Ectodermal cell (in vitro differentiated cells): ENCODE measurements around the gene LDLR.

Experiments
- H3K27ac ChIP-seq: 2 replicates; pipeline ENCODE4 v1.7.0; 2013; ENCODE audit warnings: mild to moderate bottlenecking, low read depth, low read length; ENCODE audit not compliant: insufficient read depth, poor library complexity, severe bottlenecking
- H3K27me3 ChIP-seq: 2 replicates; pipeline ENCODE4 v1.7.0; 2013; ENCODE audit warnings: mild to moderate bottlenecking, low read length; ENCODE audit not compliant: insufficient read depth, control insufficient read depth, poor library complexity, severe bottlenecking
- H3K36me3 ChIP-seq: one replicate; pipeline ENCODE4 v1.7.0; 2013; ENCODE audit warnings: low read length; ENCODE audit not compliant: control insufficient read depth, insufficient read depth
- H3K4me1 ChIP-seq: one replicate; pipeline ENCODE4 v1.7.0; 2013; ENCODE audit warnings: low read length; ENCODE audit not compliant: control insufficient read depth, insufficient read depth
- H3K4me3 ChIP-seq: 2 replicates; pipeline ENCODE4 v1.7.0; 2013; ENCODE audit warnings: low read depth, low read length, control low read depth; ENCODE audit not compliant: insufficient read depth
- H3K9me3 ChIP-seq: 2 replicates; pipeline ENCODE4 v1.7.0; 2013; ENCODE audit warnings: mild to moderate bottlenecking, low read length, moderate library complexity; ENCODE audit not compliant: control insufficient read depth
- WGBS, 2 experiments: methylation state at CpG; one replicate each; pipeline ENCODE4 v1.1.7; 2013; ENCODE audit warnings: missing lambda C conversion rate in 2 of 2; 5-methylcytosine and 5-hydroxymethylcytosine counted together

LDLR gene

GRCh38 chr19:11054200-11054599, 35.1 kb upstream of the LDLR start:
- peaks cover 19% of the 10 kb centered on the region for H3K36me3 ChIP-seq
- no peak overlapping the region for H3K4me3 ChIP-seq
- no peak overlapping the region for H3K27ac ChIP-seq
- no peaks in the 10 kb centered on the region for H3K4me1 ChIP-seq
- WGBS, 2 experiments, result 88 to 91% methylated on average over 8 of the region's 8 CpGs
- H3K9me3 ChIP-seq, result no peaks in the 10 kb centered on the region
- no peaks in the 10 kb centered on the region for H3K27me3 ChIP-seq

- Histone ChIP-seq H3K36me3 (peaks cover 17% of the 10 kb centered on the region), H3K4me1 (no peaks in the 10 kb centered on the region), H3K9me3 (no peaks in the 10 kb centered on the region), H3K27ac (peak overlapping the region; percentile 16), H3K27me3 (no peaks in the 10 kb centered on the region), H3K4me3 (no peak overlapping the region)
- 95 to 97% methylated on average over 8 of the region's 8 CpGs for WGBS, 2 experiments
Measured at GRCh38 chr19:11054628-11055027, 34.6 kb upstream of the LDLR start.

GRCh38 chr19:11058246-11059030, 30.8 kb upstream of the LDLR start:
- peaks cover 24% of the 10 kb centered on the region for H3K36me3 ChIP-seq
- no peak overlapping the region for H3K27ac ChIP-seq
- no peaks in the 10 kb centered on the region for H3K27me3 ChIP-seq
- 93 to 94% methylated on average over 34 of the region's 34 CpGs for WGBS, 2 experiments
- no peaks in the 10 kb centered on the region for H3K4me1 ChIP-seq
- no peak overlapping the region for H3K4me3 ChIP-seq
- no peaks in the 10 kb centered on the region for H3K9me3 ChIP-seq

- 96% methylated on average over 43 of the region's 43 CpGs for WGBS, 2 experiments
- peaks cover 24% of the 10 kb centered on the region for H3K36me3 ChIP-seq
- H3K9me3 ChIP-seq, result no peaks in the 10 kb centered on the region
- H3K4me1 ChIP-seq, result no peaks in the 10 kb centered on the region
- H3K4me3 ChIP-seq, result no peak overlapping the region
- no peaks in the 10 kb centered on the region for H3K27me3 ChIP-seq
- no peak overlapping the region for H3K27ac ChIP-seq
Measured at GRCh38 chr19:11059511-11060358, 29.5 kb upstream of the LDLR start.

GRCh38 chr19:11061952-11062351, 27.3 kb upstream of the LDLR start:
- no peaks in the 10 kb centered on the region for H3K4me1 ChIP-seq
- H3K27ac ChIP-seq, result no peak overlapping the region
- H3K36me3 ChIP-seq, result peaks cover 32% of the 10 kb centered on the region
- WGBS, 2 experiments, result 95 to 96% methylated on average over 14 of the region's 14 CpGs
- no peaks in the 10 kb centered on the region for H3K27me3 ChIP-seq
- no peak overlapping the region for H3K4me3 ChIP-seq
- no peaks in the 10 kb centered on the region for H3K9me3 ChIP-seq

GRCh38 chr19:11063434-11063833, 25.8 kb upstream of the LDLR start:
- WGBS, 2 experiments, result 88 to 96% methylated on average over 3 of the region's 3 CpGs
- no peaks in the 10 kb centered on the region for H3K4me1 ChIP-seq
- H3K27ac ChIP-seq, result no peak overlapping the region
- H3K27me3 ChIP-seq, result no peaks in the 10 kb centered on the region
- no peaks in the 10 kb centered on the region for H3K9me3 ChIP-seq
- peaks cover 35% of the 10 kb centered on the region for H3K36me3 ChIP-seq
- no peak overlapping the region for H3K4me3 ChIP-seq

- WGBS, 2 experiments, result 90 to 92% methylated on average over 10 of the region's 10 CpGs
- H3K27ac ChIP-seq, result no peak overlapping the region
- H3K4me1 ChIP-seq, result no peaks in the 10 kb centered on the region
- H3K9me3 ChIP-seq, result no peaks in the 10 kb centered on the region
- H3K4me3 ChIP-seq, result no peak overlapping the region
- H3K36me3 ChIP-seq, result peaks cover 31% of the 10 kb centered on the region
- no peaks in the 10 kb centered on the region for H3K27me3 ChIP-seq
Measured at GRCh38 chr19:11064831-11065303, 24.4 kb upstream of the LDLR start.

- Histone ChIP-seq H3K9me3 (no peaks in the 10 kb centered on the region), H3K4me3 (no peak overlapping the region), H3K27me3 (no peaks in the 10 kb centered on the region), H3K4me1 (no peaks in the 10 kb centered on the region), H3K36me3 (peaks cover 22% of the 10 kb centered on the region), H3K27ac (no peak overlapping the region)
- 95 to 96% methylated on average over 5 of the region's 5 CpGs for WGBS, 2 experiments
Measured at GRCh38 chr19:11066326-11066725, 22.9 kb upstream of the LDLR start.

GRCh38 chr19:11067356-11068113, 21.7 kb upstream of the LDLR start:
- Histone ChIP-seq H3K9me3 (no peaks in the 10 kb centered on the region), H3K27me3 (no peaks in the 10 kb centered on the region), H3K36me3 (peaks cover 22% of the 10 kb centered on the region), H3K27ac (no peak overlapping the region), H3K4me1 (no peaks in the 10 kb centered on the region), H3K4me3 (no peak overlapping the region)
- 91 to 95% methylated on average over 7 of the region's 8 CpGs for WGBS, 2 experiments

GRCh38 chr19:11069561-11069960, 19.7 kb upstream of the LDLR start:
- H3K4me1 ChIP-seq, result no peaks in the 10 kb centered on the region
- peaks cover 22% of the 10 kb centered on the region for H3K36me3 ChIP-seq
- H3K27ac ChIP-seq, result no peak overlapping the region
- WGBS, 2 experiments, result 83% methylated on average over 9 of the region's 9 CpGs
- no peaks in the 10 kb centered on the region for H3K27me3 ChIP-seq
- H3K4me3 ChIP-seq, result no peak overlapping the region
- H3K9me3 ChIP-seq, result no peaks in the 10 kb centered on the region
